WTC11 (cell line): ENCODE measurements around the gene ZFPM1. TPM values are rescaled to one million over a fixed set of nuclear protein-coding genes. Genes with fewer than 3 reads are reported as not detected.

Source experiments
- ATAC-seq: fragments of 200-7000 bp; cut with Tn5 transposase; 2 replicates; pipeline ENCODE4 v1.10.0; 2021; ENCODE audit warnings: mild to moderate bottlenecking, moderate library complexity
- CTCF ChIA-PET: fragments of 300-600 bp; sonication (Branson Sonifier 250); formaldehyde crosslinking; loops from one replicate; lab custom pipeline; 2021; ENCODE audit warnings: antibody characterized with exemption; lab: Charles Lee
- POLR2A ChIA-PET: fragments of 350-600 bp; sonication (Branson Sonifier 250); formaldehyde crosslinking; loops from one replicate; lab custom pipeline; 2021; ENCODE audit warnings: antibody characterized with exemption; lab: Charles Lee
- DNase-seq: peaks from one replicate; pipeline ENCODE4 v3.0.0; 2021; ENCODE audit warnings: low spot score
- H3K27ac Mint-ChIP-seq: 2 replicates; pipeline ENCODE4 v1.8.0; 2021; ENCODE audit warnings: mixed read lengths
- H3K27me3 Mint-ChIP-seq: 2 replicates; pipeline ENCODE4 v1.8.0; 2021; ENCODE audit warnings: low read depth, mild to moderate bottlenecking, moderate library complexity, mixed read lengths
- H3K36me3 Mint-ChIP-seq: 2 replicates; pipeline ENCODE4 v1.8.0; 2021; ENCODE audit warnings: mixed read lengths
- H3K4me1 Mint-ChIP-seq: 2 replicates; pipeline ENCODE4 v1.8.0; 2022; ENCODE audit warnings: mixed read lengths
- H3K4me3 Mint-ChIP-seq: 2 replicates; pipeline ENCODE4 v1.8.0; 2021; ENCODE audit warnings: mild to moderate bottlenecking, moderate library complexity, mixed read lengths
- H3K9me3 Mint-ChIP-seq: 2 replicates; pipeline ENCODE4 v1.8.0; 2021; ENCODE audit warnings: mixed read lengths
- FOXJ3 ChIP-seq: sonication (generic); formaldehyde crosslinking; IDR thresholded peaks from 2 replicates; pipeline ENCODE4 v1.9.0; 2021; ENCODE audit warnings: missing genetic modification reagents, mild to moderate bottlenecking, borderline replicate concordance
- GABPB1 ChIP-seq: sonication (generic); formaldehyde crosslinking; IDR thresholded peaks from 2 replicates; pipeline ENCODE4 v1.8.1; 2023; ENCODE audit warnings: mild to moderate bottlenecking, missing genetic modification reagents
- GRHL2 ChIP-seq: fragments of 250-450 bp; sonication (Bioruptor Pico); IDR thresholded peaks from 2 replicates; pipeline ENCODE4 v1.8.0; 2022; ENCODE audit warnings: mild to moderate bottlenecking, moderate library complexity; ENCODE audit not compliant: insufficient replicate concordance, severe bottlenecking
- MYBL2 ChIP-seq: sonication (generic); formaldehyde crosslinking; IDR thresholded peaks from 2 replicates; pipeline ENCODE4 v1.8.1; 2023; ENCODE audit warnings: mild to moderate bottlenecking, moderate library complexity, missing genetic modification reagents
- NFE2L1 ChIP-seq: sonication (generic); formaldehyde crosslinking; IDR thresholded peaks from 2 replicates; pipeline ENCODE4 v1.8.1; 2023; ENCODE audit warnings: missing genetic modification reagents
- NR3C1 ChIP-seq: sonication (generic); formaldehyde crosslinking; conservative IDR thresholded peaks from 2 replicates; pipeline ENCODE4 v1.8.1; 2023; ENCODE audit warnings: low read depth, mild to moderate bottlenecking, missing genetic modification reagents
- OVOL2 ChIP-seq: fragments of 250-450 bp; sonication (Bioruptor Pico); IDR thresholded peaks from 2 replicates; pipeline ENCODE4 v1.9.0; 2021; ENCODE audit warnings: mild to moderate bottlenecking, borderline replicate concordance
- RORB ChIP-seq: fragments of 250-450 bp; sonication (Bioruptor Pico); IDR thresholded peaks from 2 replicates; pipeline ENCODE4 v1.9.0; 2021; ENCODE audit warnings: mild to moderate bottlenecking
- ZBTB21 ChIP-seq: sonication (generic); formaldehyde crosslinking; IDR thresholded peaks from 2 replicates; pipeline ENCODE4 v1.8.1; 2023; ENCODE audit warnings: mild to moderate bottlenecking, missing genetic modification reagents, borderline replicate concordance
- ZNF121 ChIP-seq: sonication (generic); formaldehyde crosslinking; IDR thresholded peaks from 2 replicates; pipeline ENCODE4 v1.8.0; 2023; ENCODE audit warnings: missing genetic modification reagents
- ZNF317 ChIP-seq: sonication (generic); formaldehyde crosslinking; IDR thresholded peaks from 2 replicates; pipeline ENCODE4 v1.8.1; 2023; ENCODE audit warnings: low read depth, mild to moderate bottlenecking, moderate library complexity, missing genetic modification reagents, borderline replicate concordance
- ZNF423 ChIP-seq: fragments of 250-450 bp; sonication (Bioruptor Pico); IDR thresholded peaks from 2 replicates; pipeline ENCODE4 v2.1.2; 2022; ENCODE audit warnings: mild to moderate bottlenecking, moderate library complexity
- total RNA-seq: library from RNA; stranded (reverse); gene quantifications from 3 replicates; pipeline ENCODE4 v1.2.3, GENCODE V29; 2021
- TF ChIP-seq, protein P1 (sequence below): sonication (generic); formaldehyde crosslinking; IDR thresholded peaks from 2 replicates; pipeline ENCODE4 v1.8.1; 2022; ENCODE audit warnings: low read depth, missing genetic modification reagents, borderline replicate concordance
- TF ChIP-seq, protein P2 (sequence below): fragments of 250-450 bp; sonication (Bioruptor Pico); IDR thresholded peaks from 2 replicates; pipeline ENCODE4 v1.9.0; 2021; ENCODE audit warnings: moderate library complexity, mild to moderate bottlenecking, inconsistent platforms, borderline replicate concordance
- TF ChIP-seq, protein P3 (sequence below): sonication (generic); formaldehyde crosslinking; IDR thresholded peaks from 2 replicates; pipeline ENCODE4 v1.8.0; 2022; ENCODE audit warnings: mild to moderate bottlenecking, missing genetic modification reagents
- TF ChIP-seq, protein P4 (sequence below): sonication (generic); formaldehyde crosslinking; IDR thresholded peaks from 2 replicates; pipeline ENCODE4 v1.8.1; 2023; ENCODE audit warnings: mild to moderate bottlenecking, missing genetic modification reagents
- TF ChIP-seq, protein P5 (sequence below): sonication (generic); formaldehyde crosslinking; IDR thresholded peaks from 2 replicates; pipeline ENCODE4 v1.8.1; 2023; ENCODE audit warnings: mild to moderate bottlenecking, missing genetic modification reagents, moderate library complexity
- TF ChIP-seq, protein P6 (sequence below): sonication (generic); formaldehyde crosslinking; IDR thresholded peaks from 2 replicates; pipeline ENCODE4 v1.8.0; 2022; ENCODE audit warnings: mild to moderate bottlenecking, missing genetic modification reagents

ZFPM1 gene
- total RNA-seq, 1 experiment from 2014 or later: 9.3 TPM

DNA sequence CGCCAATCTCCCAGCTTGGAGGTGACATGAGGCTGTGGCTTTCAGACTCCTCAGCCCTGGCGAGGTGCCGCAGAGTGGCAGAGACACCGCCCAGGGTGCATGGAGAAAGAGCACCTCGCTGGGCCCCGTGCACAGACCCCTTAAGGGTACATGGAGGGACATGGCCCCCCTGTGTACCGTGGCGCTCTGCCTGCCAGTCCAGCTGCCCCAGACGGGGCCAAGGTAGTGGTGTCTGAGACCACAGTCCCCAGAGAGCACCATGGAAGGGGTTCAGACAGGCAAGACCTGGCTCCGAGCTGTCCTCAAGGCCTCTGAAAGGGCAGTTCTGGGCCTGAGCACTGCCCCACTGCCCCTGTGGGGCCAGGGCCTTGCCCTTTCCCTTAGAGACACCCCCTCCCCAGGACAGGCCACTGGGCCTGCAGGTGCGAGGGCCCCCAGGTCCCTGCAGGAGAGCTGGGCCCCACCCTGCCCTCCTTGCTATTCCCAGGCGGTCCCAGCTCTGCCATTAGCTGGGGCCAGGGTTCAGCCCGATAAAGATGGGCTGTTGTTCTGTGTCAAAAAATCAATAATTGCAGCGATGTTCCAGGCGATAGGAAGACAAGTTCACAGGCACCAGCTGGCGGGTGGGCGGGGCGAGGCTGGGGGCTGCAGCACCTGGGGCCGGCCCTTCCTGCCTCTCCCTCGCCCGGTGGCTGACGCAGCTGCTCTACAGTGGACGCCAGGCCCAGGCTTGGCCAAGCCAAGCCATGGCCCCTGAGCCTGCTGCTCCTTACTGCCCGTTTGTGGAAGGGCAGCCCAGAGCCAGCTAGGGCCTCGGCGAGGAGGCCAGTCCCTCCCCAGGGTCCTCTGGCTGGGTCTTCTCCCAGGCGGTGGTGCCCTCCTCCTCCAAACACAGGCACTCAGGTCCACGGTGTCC, 51.7 kb downstream of the ZFPM1 start:
- H3K27me3 Mint-ChIP-seq: no peaks in the 10 kb centered on the region
- TF ChIP-seq, protein P1, sequence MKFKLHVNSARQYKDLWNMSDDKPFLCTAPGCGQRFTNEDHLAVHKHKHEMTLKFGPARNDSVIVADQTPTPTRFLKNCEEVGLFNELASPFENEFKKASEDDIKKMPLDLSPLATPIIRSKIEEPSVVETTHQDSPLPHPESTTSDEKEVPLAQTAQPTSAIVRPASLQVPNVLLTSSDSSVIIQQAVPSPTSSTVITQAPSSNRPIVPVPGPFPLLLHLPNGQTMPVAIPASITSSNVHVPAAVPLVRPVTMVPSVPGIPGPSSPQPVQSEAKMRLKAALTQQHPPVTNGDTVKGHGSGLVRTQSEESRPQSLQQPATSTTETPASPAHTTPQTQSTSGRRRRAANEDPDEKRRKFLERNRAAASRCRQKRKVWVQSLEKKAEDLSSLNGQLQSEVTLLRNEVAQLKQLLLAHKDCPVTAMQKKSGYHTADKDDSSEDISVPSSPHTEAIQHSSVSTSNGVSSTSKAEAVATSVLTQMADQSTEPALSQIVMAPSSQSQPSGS: no peak
- TF ChIP-seq GABPB1 (CRISPR knock-in tag): peak; percentile 65
- H3K9me3 Mint-ChIP-seq: no peaks in the 10 kb centered on the region
- no peak overlapping the region for H3K27ac Mint-ChIP-seq
- POLR2A ChIA-PET: no interaction called here
- CTCF ChIA-PET: interaction anchor here (0.8 to 2.1 kb wide), 9 partner anchors 11 to 67 kb away, joined by 3 to 9 read pairs (median 5); partner anchors contain the start of genes ZC3H18 and ZFPM1
- H3K4me3 Mint-ChIP-seq: no peak overlapping the region
- no peak for DNase-seq
- no peak for ATAC-seq
- no peaks in the 10 kb centered on the region for H3K36me3 Mint-ChIP-seq
- H3K4me1 Mint-ChIP-seq: no peaks in the 10 kb centered on the region

DNA sequence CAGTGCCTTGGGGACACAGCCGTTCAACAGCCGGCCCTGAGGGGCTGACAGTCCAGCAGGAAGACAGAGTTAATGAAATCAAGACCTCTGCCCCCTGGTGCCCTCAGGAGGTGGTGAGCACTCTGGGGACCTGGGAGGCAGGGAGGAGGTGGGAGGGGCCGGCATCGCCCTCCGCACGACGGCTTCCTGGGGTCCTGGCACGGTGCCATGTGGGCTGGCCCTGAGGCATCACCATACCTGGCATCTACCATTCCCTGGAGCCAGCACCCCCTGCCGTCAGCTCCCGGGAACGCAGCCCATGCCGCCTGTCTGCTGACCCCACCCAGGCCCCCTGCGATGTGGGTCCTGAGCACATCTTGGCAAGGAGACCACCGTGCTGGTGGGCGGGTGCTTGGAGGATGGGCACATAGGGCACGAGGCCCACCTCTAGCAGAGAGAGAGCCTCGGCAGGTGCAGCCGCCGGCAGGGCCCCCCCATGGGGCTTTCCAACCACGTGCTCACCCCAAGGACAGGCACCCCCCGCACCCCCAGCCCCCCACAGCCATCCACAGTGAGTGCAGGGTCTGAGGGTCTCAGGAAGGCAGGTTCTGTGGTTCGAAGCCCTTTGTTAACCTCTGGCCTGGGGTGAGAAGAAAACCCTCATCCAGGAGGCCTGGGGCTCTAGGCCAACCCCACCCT, 52.5 kb downstream of the ZFPM1 start:
- H3K4me1 Mint-ChIP-seq: no peaks in the 10 kb centered on the region
- H3K4me3 Mint-ChIP-seq: no peak overlapping the region
- no peaks in the 10 kb centered on the region for H3K27me3 Mint-ChIP-seq
- ATAC-seq: peak; percentile 59
- POLR2A ChIA-PET: no interaction called here
- no peak for TF ChIP-seq ZNF121 (CRISPR knock-in tag)
- TF ChIP-seq, protein P2, sequence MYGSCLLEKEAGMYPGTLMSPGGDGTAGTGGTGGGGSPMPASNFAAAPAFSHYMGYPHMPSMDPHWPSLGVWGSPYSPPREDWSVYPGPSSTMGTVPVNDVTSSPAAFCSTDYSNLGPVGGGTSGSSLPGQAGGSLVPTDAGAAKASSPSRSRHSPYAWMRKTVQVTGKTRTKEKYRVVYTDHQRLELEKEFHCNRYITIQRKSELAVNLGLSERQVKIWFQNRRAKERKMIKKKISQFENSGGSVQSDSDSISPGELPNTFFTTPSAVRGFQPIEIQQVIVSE: no peak
- TF ChIP-seq OVOL2 (CRISPR knock-in tag): no peak
- TF ChIP-seq NR3C1 (CRISPR knock-in tag): no peak
- TF ChIP-seq ZNF423 (CRISPR knock-in tag): no peak
- no peak for TF ChIP-seq RORB (CRISPR knock-in tag)
- no peak for TF ChIP-seq NFE2L1 (CRISPR knock-in tag)
- TF ChIP-seq ZBTB21 (CRISPR knock-in tag): no peak
- TF ChIP-seq, protein P3, sequence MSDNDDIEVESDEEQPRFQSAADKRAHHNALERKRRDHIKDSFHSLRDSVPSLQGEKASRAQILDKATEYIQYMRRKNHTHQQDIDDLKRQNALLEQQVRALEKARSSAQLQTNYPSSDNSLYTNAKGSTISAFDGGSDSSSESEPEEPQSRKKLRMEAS: no peak
- no peak for TF ChIP-seq GRHL2 (CRISPR knock-in tag)
- no peak for TF ChIP-seq MYBL2 (CRISPR knock-in tag)
- TF ChIP-seq, protein P4, sequence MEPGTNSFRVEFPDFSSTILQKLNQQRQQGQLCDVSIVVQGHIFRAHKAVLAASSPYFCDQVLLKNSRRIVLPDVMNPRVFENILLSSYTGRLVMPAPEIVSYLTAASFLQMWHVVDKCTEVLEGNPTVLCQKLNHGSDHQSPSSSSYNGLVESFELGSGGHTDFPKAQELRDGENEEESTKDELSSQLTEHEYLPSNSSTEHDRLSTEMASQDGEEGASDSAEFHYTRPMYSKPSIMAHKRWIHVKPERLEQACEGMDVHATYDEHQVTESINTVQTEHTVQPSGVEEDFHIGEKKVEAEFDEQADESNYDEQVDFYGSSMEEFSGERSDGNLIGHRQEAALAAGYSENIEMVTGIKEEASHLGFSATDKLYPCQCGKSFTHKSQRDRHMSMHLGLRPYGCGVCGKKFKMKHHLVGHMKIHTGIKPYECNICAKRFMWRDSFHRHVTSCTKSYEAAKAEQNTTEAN: no peak
- TF ChIP-seq ZNF317 (CRISPR knock-in tag): no peak
- TF ChIP-seq FOXJ3: no peak
- H3K36me3 Mint-ChIP-seq: no peaks in the 10 kb centered on the region
- CTCF ChIA-PET: interaction anchor here (0.8 to 2.1 kb wide), 8 partner anchors 12 to 68 kb away, joined by 3 to 9 read pairs (median 4); partner anchors contain the start of genes ZC3H18 and ZFPM1
- DNase-seq: peak; percentile 65
- no peak overlapping the region for H3K27ac Mint-ChIP-seq
- H3K9me3 Mint-ChIP-seq: no peaks in the 10 kb centered on the region

DNA sequence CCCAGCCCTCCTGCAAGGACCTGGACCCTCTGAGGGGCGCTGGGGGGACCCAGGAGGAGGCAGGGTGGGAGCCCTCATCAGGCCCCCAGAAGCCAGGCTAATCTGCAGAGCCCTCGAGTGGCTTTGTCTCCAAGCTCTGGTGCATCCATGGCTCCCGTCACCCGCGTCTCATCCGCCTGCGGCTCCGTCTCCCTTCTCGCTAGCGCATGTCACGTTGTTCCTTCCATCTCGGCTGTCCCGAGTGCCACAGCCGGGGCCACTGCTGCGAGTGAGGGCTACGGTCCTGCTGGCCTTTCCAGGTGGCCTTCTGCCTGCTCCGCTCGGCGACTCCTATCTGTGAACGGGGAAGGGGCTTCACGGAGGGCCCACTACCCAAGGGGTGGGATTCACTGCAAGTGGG, 53.6 kb downstream of the ZFPM1 start:
- Mint-ChIP-seq H3K27me3 (no peaks in the 10 kb centered on the region), H3K9me3 (no peaks in the 10 kb centered on the region), H3K4me3 (no peak overlapping the region), H3K27ac (no peak overlapping the region), H3K4me1 (no peaks in the 10 kb centered on the region), H3K36me3 (no peaks in the 10 kb centered on the region)
- no peak for DNase-seq
- CTCF ChIA-PET: interaction anchor here (0.8 to 1.0 kb wide), 2 partner anchors 38 to 179 kb away, joined by 3 read pairs; no protein-coding TSS in a partner anchor
- POLR2A ChIA-PET: no interaction called here
- no peak for ATAC-seq
- TF ChIP-seq, protein P5, sequence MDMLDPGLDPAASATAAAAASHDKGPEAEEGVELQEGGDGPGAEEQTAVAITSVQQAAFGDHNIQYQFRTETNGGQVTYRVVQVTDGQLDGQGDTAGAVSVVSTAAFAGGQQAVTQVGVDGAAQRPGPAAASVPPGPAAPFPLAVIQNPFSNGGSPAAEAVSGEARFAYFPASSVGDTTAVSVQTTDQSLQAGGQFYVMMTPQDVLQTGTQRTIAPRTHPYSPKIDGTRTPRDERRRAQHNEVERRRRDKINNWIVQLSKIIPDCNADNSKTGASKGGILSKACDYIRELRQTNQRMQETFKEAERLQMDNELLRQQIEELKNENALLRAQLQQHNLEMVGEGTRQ: no peak
- TF ChIP-seq, protein P6, sequence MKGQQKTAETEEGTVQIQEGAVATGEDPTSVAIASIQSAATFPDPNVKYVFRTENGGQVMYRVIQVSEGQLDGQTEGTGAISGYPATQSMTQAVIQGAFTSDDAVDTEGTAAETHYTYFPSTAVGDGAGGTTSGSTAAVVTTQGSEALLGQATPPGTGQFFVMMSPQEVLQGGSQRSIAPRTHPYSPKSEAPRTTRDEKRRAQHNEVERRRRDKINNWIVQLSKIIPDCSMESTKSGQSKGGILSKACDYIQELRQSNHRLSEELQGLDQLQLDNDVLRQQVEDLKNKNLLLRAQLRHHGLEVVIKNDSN (CRISPR knock-in tag): no peak
